ENCODE data around the gene MLXIP. TPM values are rescaled to one million over a fixed set of nuclear protein-coding genes. Genes with fewer than 3 reads are reported as not detected.

Gene MLXIP
- total RNA-seq, 1 experiment from 2014 or later = 32.4 TPM

- WGBS (ENCODE audit: extremely low coverage, insufficient read length, low lambda C conversion rate) = no CpG with 5 or more reads among the region's 11 CpGs
- Mint-ChIP-seq H3K27ac (peak overlapping the region; percentile 17 to 72 (median 56); a peak in 4 of 7 replicates), H3K4me3 (no peak overlapping the region), H3K9me3 (no peaks in the 10 kb centered on the region), H3K4me1 (peaks cover 0 to 4% of the 10 kb centered on the region in 2 experiments; a peak in 1 of 4 replicates), H3K27me3 (ENCODE audit: low read depth) (no peaks in the 10 kb centered on the region), H3K36me3 (ENCODE audit: insufficient read depth in 1 of 3, low read depth in 3 of 3) (peaks cover 13 to 65% (median 51%) of the 10 kb centered on the region in 3 experiments; a peak in 6 of 7 replicates)
- Histone ChIP-seq H2BK12ac (ENCODE audit: insufficient read length, low read depth, low read length) (no peak overlapping the region), H2BK120ac (ENCODE audit: low read depth, low read length, poor library complexity, severe bottlenecking) (no peak overlapping the region), H2BK15ac (ENCODE audit: low read depth, low read length) (no peak overlapping the region), H3K14ac (ENCODE audit: insufficient read depth, low read length) (no peak overlapping the region), H3K4me1 (ENCODE audit: insufficient read depth, low read length) (no peaks in the 10 kb centered on the region), H3K18ac (ENCODE audit: insufficient read length, low read depth, low read length) (no peak overlapping the region), H3K9ac (ENCODE audit: extremely low read depth, insufficient read length, low read length) (no peak overlapping the region), H3K27ac (ENCODE audit: insufficient read length, low read depth, low read length) (no peak overlapping the region), H3T11ph (ENCODE audit: low read length) (no peak overlapping the region), H4K8ac (replicated peaks; ENCODE audit: insufficient read length, low read depth, low read length) (no peak overlapping the region), H2BK20ac (ENCODE audit: low read depth, low read length, poor library complexity, severe bottlenecking) (no peak overlapping the region), H4K20me1 (ENCODE audit: control insufficient read depth, insufficient read depth, insufficient read length) (no peaks in the 10 kb centered on the region), H3K56ac (ENCODE audit: insufficient read length, low read depth, low read length) (no peak overlapping the region), H2BK5ac (ENCODE audit: insufficient read length, low read length) (no peak overlapping the region), H3K79me2 (ENCODE audit: insufficient read depth, low read length) (no peaks in the 10 kb centered on the region), H2AK5ac (ENCODE audit: insufficient read length, low read length) (no peak overlapping the region), H2AFZ (ENCODE audit: low read length) (no peak overlapping the region), H3K23me2 (ENCODE audit: insufficient read length, low read depth, low read length, poor library complexity, severe bottlenecking) (no peaks in the 10 kb centered on the region), H3K9me3 (ENCODE audit: control insufficient read depth, low read depth, low read length) (no peaks in the 10 kb centered on the region), H3K27me3 (ENCODE audit: insufficient read depth, low read length) (no peaks in the 10 kb centered on the region), H4K91ac (ENCODE audit: insufficient read length, low read depth, low read length) (no peak overlapping the region), H3K4me2 (ENCODE audit: insufficient read depth, insufficient read length, low read length) (no peak overlapping the region), H3K4ac (ENCODE audit: low read depth, low read length) (no peak overlapping the region), H3K79me1 (ENCODE audit: insufficient read depth, low read depth, low read length, poor library complexity, severe bottlenecking) (no peaks in the 10 kb centered on the region), H3K23ac (ENCODE audit: insufficient read length, low read depth, low read length) (no peak overlapping the region), H4K5ac (ENCODE audit: insufficient read length, low read depth, low read length) (no peak overlapping the region)
- TF ChIP-seq, protein P1, sequence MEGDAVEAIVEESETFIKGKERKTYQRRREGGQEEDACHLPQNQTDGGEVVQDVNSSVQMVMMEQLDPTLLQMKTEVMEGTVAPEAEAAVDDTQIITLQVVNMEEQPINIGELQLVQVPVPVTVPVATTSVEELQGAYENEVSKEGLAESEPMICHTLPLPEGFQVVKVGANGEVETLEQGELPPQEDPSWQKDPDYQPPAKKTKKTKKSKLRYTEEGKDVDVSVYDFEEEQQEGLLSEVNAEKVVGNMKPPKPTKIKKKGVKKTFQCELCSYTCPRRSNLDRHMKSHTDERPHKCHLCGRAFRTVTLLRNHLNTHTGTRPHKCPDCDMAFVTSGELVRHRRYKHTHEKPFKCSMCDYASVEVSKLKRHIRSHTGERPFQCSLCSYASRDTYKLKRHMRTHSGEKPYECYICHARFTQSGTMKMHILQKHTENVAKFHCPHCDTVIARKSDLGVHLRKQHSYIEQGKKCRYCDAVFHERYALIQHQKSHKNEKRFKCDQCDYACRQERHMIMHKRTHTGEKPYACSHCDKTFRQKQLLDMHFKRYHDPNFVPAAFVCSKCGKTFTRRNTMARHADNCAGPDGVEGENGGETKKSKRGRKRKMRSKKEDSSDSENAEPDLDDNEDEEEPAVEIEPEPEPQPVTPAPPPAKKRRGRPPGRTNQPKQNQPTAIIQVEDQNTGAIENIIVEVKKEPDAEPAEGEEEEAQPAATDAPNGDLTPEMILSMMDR (conservative IDR thresholded peaks at IDR 0.05) = no peak
- DNase-seq = no peak
Measured at GRCh38 chr12:122042910-122043309, 35.6 kb upstream of the MLXIP start.

Data from H9 (cell line).